C4-2B (cell line): ENCODE results near the gene IRAK1.

Experiments
- ZFX ChIP-seq: fragments of 450-650 bp; IDR thresholded peaks from 2 replicates; pipeline ENCODE4 v1.6.1; 2017
- TF ChIP-seq, protein P1 (sequence below): fragments of 450-650 bp; conservative IDR thresholded peaks from 2 replicates; pipeline ENCODE4 v1.5.1; 2017; ENCODE audit warnings: mild to moderate bottlenecking

DNA sequence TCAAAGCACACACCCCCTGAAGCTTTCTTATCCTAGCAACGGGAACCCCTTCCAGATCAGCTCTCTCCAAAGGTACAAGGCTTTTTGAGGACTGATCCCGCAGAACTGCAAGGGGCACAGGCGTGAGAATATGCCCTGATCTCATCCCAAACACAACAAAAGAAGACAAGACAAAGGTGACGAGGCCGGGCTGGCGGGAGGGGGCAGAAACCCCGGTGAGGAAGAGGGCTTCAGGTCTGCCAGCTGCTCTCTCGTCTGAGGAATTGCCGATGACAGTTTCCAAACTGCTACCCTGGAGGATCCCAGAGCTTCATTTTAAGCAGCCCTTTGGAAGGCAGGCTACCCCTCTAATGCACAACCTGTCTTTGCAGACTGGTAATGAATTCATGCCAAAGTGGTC lies 51.4 kb downstream of the IRAK1 start:
- TF ChIP-seq, protein P1, sequence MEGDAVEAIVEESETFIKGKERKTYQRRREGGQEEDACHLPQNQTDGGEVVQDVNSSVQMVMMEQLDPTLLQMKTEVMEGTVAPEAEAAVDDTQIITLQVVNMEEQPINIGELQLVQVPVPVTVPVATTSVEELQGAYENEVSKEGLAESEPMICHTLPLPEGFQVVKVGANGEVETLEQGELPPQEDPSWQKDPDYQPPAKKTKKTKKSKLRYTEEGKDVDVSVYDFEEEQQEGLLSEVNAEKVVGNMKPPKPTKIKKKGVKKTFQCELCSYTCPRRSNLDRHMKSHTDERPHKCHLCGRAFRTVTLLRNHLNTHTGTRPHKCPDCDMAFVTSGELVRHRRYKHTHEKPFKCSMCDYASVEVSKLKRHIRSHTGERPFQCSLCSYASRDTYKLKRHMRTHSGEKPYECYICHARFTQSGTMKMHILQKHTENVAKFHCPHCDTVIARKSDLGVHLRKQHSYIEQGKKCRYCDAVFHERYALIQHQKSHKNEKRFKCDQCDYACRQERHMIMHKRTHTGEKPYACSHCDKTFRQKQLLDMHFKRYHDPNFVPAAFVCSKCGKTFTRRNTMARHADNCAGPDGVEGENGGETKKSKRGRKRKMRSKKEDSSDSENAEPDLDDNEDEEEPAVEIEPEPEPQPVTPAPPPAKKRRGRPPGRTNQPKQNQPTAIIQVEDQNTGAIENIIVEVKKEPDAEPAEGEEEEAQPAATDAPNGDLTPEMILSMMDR: no peak
- TF ChIP-seq ZFX: no peak
